Renal cortical epithelial cell (primary cell): ENCODE measurements around the gene ARHGDIB. TPM values are rescaled to one million over a fixed set of nuclear protein-coding genes. Genes with fewer than 3 reads are reported as not detected.

Experiments
- DNase-seq: peaks from one replicate; pipeline ENCODE4 v3.0.0-alpha.2; 2011; ENCODE audit warnings: low read depth
- total RNA-seq: library from RNA; depleted of rRNA; stranded (reverse); fragments of >200 nt; gene quantifications from 2 replicates; pipeline ENCODE4 v1.2.3, GENCODE V29; 2014

ARHGDIB gene
- total RNA-seq, 1 donor from 2014 or later: 3.0 TPM

GRCh38 chr12:14893506-14894250 lies 67.7 kb downstream of the ARHGDIB start:
- DNase-seq: no peak

GRCh38 chr12:14892726-14893505 lies 68.5 kb downstream of the ARHGDIB start:
- DNase-seq: peak; percentile 27

Other genes starting within 250 kb of the ARHGDIB start
- gene WBP11, start 158.1 kb downstream of the ARHGDIB start, total RNA-seq: 5.4 and 23.4 TPM in 2 replicates
- 1.2 and 2.3 TPM in 2 replicates for gene C12orf60, start 157.9 kb downstream of the ARHGDIB start, total RNA-seq
- gene SMCO3, start 147.4 kb downstream of the ARHGDIB start, total RNA-seq: 1.0 TPM in 1 of 2 replicates, not detected in the other
- gene ART4, start 118.1 kb downstream of the ARHGDIB start, total RNA-seq: 1.0 TPM in 1 of 2 replicates, not detected in the other
- 0.35 and 0.80 TPM in 2 replicates for gene MGP, start 75.7 kb downstream of the ARHGDIB start, total RNA-seq
- gene ERP27, start 23.1 kb downstream of the ARHGDIB start, total RNA-seq: 0.75 and 2.8 TPM in 2 replicates
- not detected in 2 replicates for gene PDE6H, start 11.4 kb upstream of the ARHGDIB start, total RNA-seq